HG03064 (cell line): ENCODE measurements around the gene PATZ1.
"Not testable (repeated sequence)": the region's sequence is repeated elsewhere in the genome, so short reads cannot be mapped to it uniquely, and the experiment has no call there.

Experiments used
- ATAC-seq: cut with Tn5 transposase; IDR thresholded peaks from one replicate; pipeline ENCODE4 v1.9.1; 2021; ENCODE audit warnings: low read depth; ENCODE audit not compliant: unreplicated experiment

Gene PATZ1

GRCh38 chr22:31314220-31314619 is 31.9 kb downstream of the PATZ1 start:
- not testable (repeated sequence) for ATAC-seq

GRCh38 chr22:31313366-31314147 is 32.6 kb downstream of the PATZ1 start:
- no peak for ATAC-seq

- ATAC-seq = no peak
Observed at GRCh38 chr22:31308181-31308580, 38.0 kb downstream of the PATZ1 start.

- no peak for ATAC-seq
Observed at GRCh38 chr22:31305194-31305593, 41.0 kb downstream of the PATZ1 start.

GRCh38 chr22:31302537-31302936 is 43.6 kb downstream of the PATZ1 start:
- ATAC-seq = no peak

- no peak for ATAC-seq
Observed at GRCh38 chr22:31302006-31302405, 44.1 kb downstream of the PATZ1 start.

DNA sequence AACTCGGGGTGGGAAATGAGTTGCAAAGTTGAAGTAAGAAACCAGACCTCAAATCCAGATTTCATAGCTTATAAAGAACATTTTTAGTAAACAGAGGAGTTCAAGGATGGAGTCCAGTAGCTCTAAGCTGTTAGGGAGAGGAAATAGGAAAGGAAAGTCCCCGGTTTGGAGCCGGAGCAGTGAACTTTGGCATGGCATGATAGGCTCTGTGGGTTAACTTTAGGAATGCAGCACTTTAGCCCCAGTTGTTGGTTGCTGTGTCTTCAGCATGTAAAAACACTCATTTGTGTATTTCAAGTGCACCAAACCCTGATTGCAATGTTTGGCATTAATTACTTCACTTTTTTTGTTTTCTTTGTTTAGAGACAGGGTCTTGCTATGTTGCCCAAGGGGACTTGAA is 45.2 kb downstream of the PATZ1 start:
- no peak for ATAC-seq

GRCh38 chr22:31295831-31296657 is 50.1 kb downstream of the PATZ1 start:
- ATAC-seq = no peak

- no peak for ATAC-seq
Observed at GRCh38 chr22:31295360-31295759, 50.8 kb downstream of the PATZ1 start.

- no peak for ATAC-seq
Observed at GRCh38 chr22:31292236-31292989, 53.7 kb downstream of the PATZ1 start, which contains the start of gene PIK3IP1. TSS of gene PIK3IP1 (minus strand) at chr22:31292488. CDS start at chr22:31292344, 144 bp downstream.

- ATAC-seq = no peak
Observed at GRCh38 chr22:31291481-31292235, 54.5 kb downstream of the PATZ1 start.

DNA sequence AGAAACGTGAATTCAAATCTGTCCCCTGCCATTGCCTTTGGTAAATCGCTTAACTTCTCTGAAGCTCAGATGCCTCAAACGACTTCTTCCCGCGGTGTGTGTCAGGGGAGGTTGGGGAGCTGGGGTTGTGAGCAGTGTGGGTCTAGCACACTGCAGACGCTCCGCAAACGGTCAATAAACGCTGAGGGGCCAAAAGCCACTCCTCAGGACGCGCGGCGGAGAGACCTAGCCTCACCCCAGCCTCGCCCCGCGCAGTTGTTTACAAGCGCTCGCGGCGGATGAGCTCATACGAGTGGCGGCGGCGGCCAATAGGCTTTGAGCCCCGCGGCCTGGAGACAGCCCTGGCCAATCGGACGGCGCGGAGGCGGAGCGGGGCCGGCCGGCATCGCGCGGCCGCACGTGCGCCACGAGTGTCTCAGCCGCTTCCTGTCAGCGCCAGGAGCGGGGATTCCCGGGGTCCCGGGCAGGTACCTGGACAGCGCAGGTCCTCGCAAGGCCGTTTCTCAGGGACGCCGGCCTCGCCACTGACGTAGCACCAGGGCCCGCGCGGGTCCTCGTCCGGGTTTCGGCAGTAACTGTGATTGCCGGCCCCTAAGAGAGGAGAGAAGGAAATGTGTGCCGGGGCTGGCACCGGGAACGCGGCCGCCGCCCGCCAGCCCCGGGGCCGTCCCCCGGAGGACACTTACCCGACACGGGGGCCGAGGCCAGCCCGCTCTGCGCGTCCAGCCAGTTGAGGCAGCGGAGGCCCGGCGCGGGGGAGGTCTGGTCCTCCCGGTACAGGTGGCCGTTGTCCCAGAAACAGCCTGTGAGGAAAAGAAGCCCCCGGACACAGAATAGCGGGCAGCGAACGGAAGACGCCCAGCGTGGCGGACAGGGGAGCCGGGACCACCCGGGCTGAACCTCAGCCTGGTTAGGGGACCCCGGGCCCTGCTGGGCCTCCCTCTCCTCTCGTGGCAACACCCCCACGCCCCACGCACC is 55.4 kb downstream of the PATZ1 start:
- peak; percentile 68 for ATAC-seq

DNA sequence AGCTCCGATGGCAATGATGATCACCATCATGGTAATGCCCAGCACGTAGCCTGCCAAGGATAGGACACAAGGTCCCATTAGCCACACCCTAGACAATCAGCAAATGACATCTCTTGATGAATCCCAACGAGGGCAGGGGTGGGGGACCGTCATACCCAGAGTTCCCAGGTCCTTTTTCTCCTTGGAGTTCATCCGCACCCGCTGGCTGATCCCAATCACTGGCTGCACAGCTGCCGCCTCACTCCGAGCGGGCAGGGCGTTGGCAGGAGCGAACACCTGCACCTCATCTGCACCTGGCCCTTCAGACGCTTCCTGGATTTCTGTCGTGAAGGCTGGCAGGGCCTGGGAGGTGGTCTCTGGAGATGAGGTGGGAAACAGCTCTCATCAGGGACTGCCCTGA is 56.8 kb downstream of the PATZ1 start:
- ATAC-seq = no peak

GRCh38 chr22:31288496-31289240 is 57.5 kb downstream of the PATZ1 start:
- ATAC-seq = no peak

DNA sequence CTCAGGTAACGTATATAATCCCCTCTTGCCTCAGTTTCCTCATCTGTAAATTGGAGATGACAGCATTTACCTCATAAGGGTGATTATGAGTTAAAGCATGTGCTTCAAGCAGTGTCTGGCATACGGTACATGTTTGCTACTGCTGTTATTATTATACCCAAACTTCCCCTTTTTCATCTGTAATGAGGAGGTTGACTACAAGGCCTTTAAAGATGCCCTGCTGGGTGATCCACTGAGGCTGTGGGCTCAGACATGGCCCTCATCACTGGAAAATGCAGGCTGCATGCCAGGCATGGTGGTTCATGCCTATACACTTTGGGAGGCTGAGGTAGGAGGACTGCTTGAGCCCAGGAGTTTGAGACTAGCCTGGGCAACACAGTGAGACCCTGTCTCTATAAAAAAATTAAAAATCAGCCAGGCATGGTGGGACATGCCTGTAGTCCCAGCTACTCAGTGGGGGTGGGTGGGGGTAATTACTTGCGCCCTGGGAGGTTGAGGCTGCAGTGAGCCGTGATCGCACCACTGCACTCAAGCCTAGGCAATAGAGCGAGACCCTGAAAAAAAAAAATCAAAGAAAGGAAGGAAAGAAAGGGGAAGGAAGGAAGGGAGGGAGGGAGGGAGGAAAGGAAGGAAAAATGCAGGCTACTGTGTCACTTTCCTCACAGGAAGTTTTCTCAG is 58.2 kb downstream of the PATZ1 start:
- ATAC-seq = no peak

DNA sequence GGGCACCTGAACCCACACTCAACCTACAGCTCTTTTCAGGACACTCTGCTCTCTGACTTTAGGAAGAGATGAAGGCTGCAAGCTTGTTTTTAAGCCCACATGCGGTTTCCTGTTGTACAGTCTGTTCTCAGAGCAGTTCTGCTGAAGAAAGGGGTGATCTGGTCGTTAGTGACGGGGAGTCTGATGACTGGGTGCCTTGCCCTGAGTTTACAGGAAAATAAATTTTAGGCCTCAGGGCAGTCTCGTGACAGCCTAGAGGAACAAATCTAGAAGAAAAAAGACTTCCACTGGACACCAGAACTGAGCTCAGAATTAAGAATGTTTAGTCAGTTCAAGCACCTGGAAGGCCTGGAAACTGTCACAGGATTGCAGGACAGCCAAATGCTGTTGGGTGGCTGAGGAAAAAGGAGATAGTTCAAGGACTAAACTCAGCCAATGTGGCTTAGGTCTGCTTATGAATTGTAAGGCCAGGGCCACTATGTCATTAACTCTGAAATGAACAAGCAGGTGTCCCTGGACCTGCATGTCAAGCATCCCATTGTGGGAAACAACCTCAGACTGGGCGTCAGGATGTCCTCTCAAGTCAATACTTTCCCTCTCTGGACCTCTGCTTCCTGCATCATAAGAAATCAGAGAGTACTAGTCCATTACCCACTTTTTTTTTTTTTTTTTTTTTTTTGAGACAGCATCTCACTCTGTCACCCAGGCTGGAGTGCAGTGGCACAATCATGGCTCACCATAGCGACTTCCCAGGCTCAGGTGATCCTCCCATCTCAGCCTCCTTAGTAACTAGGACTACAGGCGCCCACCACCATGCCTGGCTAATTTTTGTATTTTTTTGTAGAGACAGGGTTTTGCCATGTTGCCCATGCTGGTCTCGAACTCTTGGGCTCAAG is 59.5 kb downstream of the PATZ1 start:
- no peak for ATAC-seq
